HepG2 (cell line): ENCODE results near the gene IL17C. TPM values are rescaled to one million over a fixed set of nuclear protein-coding genes. Genes with fewer than 3 reads are reported as not detected.

Experiments used
- ARID2 ChIP-seq: sonication (generic); formaldehyde crosslinking; IDR thresholded peaks from 2 replicates; pipeline ENCODE4 v1.8.1; 2022; ENCODE audit warnings: mild to moderate bottlenecking, missing genetic modification reagents, borderline replicate concordance
- CCDC6 ChIP-seq: sonication (generic); formaldehyde crosslinking; IDR thresholded peaks from 2 replicates; pipeline ENCODE4 v1.8.1; 2022; ENCODE audit warnings: mild to moderate bottlenecking, missing genetic modification reagents, moderate library complexity
- ELF1 ChIP-seq: sonication (generic); formaldehyde crosslinking; IDR thresholded peaks from 2 replicates; pipeline ENCODE4 v1.4.0; 2020; ENCODE audit warnings: missing genetic modification reagents
- FOXP1 ChIP-seq, 2 experiments: fragments of 450-650 bp in 1 of 2; IDR thresholded peaks; 2 replicates each; pipeline ENCODE4 v1.6.1; 2017 to 2018; ENCODE audit warnings: antibody characterized with exemption in 1 of 2
- FUBP1 ChIP-seq: sonication (generic); formaldehyde crosslinking; IDR thresholded peaks from 2 replicates; pipeline ENCODE4 v1.5.1; 2020; ENCODE audit warnings: missing genetic modification reagents, mild to moderate bottlenecking, borderline replicate concordance
- ISL2 ChIP-seq: sonication (generic); formaldehyde crosslinking; IDR thresholded peaks from 2 replicates; pipeline ENCODE4 v1.5.0; 2020; ENCODE audit warnings: missing genetic modification reagents
- MAFF ChIP-seq: IDR thresholded peaks from 2 replicates; pipeline ENCODE4 v1.6.1; 2011; ENCODE audit warnings: low read depth, low read length, improper control_type of control experiment
- MED13 ChIP-seq: sonication (generic); formaldehyde crosslinking; IDR thresholded peaks from 2 replicates; pipeline ENCODE4 v1.5.0; 2020; ENCODE audit warnings: missing genetic modification reagents
- MZF1 ChIP-seq: sonication (generic); formaldehyde crosslinking; IDR thresholded peaks from 2 replicates; pipeline ENCODE4 v1.8.1; 2023; ENCODE audit warnings: mild to moderate bottlenecking, missing genetic modification reagents, borderline replicate concordance
- PCBP2 ChIP-seq: fragments of 200-400 bp; formaldehyde crosslinking; optimal IDR thresholded peaks from 2 replicates; pipeline ENCODE3; 2018; ENCODE audit warnings: low read length, low read depth; ENCODE audit not compliant: poor library complexity, severe bottlenecking
- RBM22 ChIP-seq: fragments of 200-400 bp; formaldehyde crosslinking; optimal IDR thresholded peaks from 2 replicates; pipeline ENCODE3; 2017; ENCODE audit warnings: mild to moderate bottlenecking, low read length, moderate library complexity
- SALL2 ChIP-seq: sonication (generic); formaldehyde crosslinking; IDR thresholded peaks from 2 replicates; pipeline ENCODE4 v1.8.1; 2023; ENCODE audit warnings: mild to moderate bottlenecking, missing genetic modification reagents, inconsistent platforms
- SNAI1 ChIP-seq: sonication (generic); formaldehyde crosslinking; IDR thresholded peaks from 2 replicates; pipeline ENCODE4 v1.5.0; 2020; ENCODE audit warnings: mild to moderate bottlenecking, missing genetic modification reagents, borderline replicate concordance
- TCF7 ChIP-seq: sonication (generic); IDR thresholded peaks from 2 replicates; pipeline ENCODE4 v1.6.1; 2016; ENCODE audit warnings: antibody characterized with exemption, low read depth
- ZBTB7B ChIP-seq: sonication (generic); formaldehyde crosslinking; IDR thresholded peaks from 2 replicates; pipeline ENCODE4 v1.4.0; 2020; ENCODE audit warnings: missing genetic modification reagents
- ZFP36L2 ChIP-seq: sonication (generic); formaldehyde crosslinking; IDR thresholded peaks from 2 replicates; pipeline ENCODE4 v1.4.0; 2020; ENCODE audit warnings: missing genetic modification reagents
- ZKSCAN1 ChIP-seq: fragments of 150-350 bp; IDR thresholded peaks from 2 replicates; pipeline ENCODE4 v1.6.1; 2014; ENCODE audit warnings: low read length
- ZMYM4 ChIP-seq: sonication (generic); formaldehyde crosslinking; IDR thresholded peaks from 2 replicates; pipeline ENCODE4 v1.8.1; 2023; ENCODE audit warnings: mild to moderate bottlenecking, missing genetic modification reagents
- ZNF281 ChIP-seq: sonication (generic); formaldehyde crosslinking; IDR thresholded peaks from 2 replicates; pipeline ENCODE4 v1.4.0; 2020; ENCODE audit warnings: missing genetic modification reagents, borderline replicate concordance
- ZNF703 ChIP-seq: sonication (generic); formaldehyde crosslinking; IDR thresholded peaks from 2 replicates; pipeline ENCODE4 v1.5.1; 2020; ENCODE audit warnings: missing genetic modification reagents, mild to moderate bottlenecking, moderate library complexity, borderline replicate concordance
- polyA plus RNA-seq, 8 experiments: library from polyadenylated mRNA; depleted of rRNA in 3 of 8; stranded (reverse) in 7 of 8; unstranded in 1 of 8; fragments of >200 nt; fragmentation: Illumina TruSeq in 4 of 8; extraction: Trizol in 4 of 8; gene quantifications; 2 replicates each; pipeline versions ENCODE4 v1.2.1 to v1.2.3, GENCODE V29; 2011 to 2016; ENCODE audit warnings: low read depth in 4 of 8, missing spikeins in 1 of 8, mixed read lengths in 1 of 8; ENCODE audit not compliant: insufficient read depth in 1 of 8
- total RNA-seq, 5 experiments: library from RNA; depleted of rRNA; stranded (reverse); fragments of >200 nt; fragmentation: Illumina TruSeq; extraction: Trizol; gene quantifications; 2 replicates each; pipeline ENCODE4 v1.2.3, GENCODE V29; 2016; ENCODE audit warnings: low read depth in 1 of 5
- TF ChIP-seq, protein P1 (sequence below): fragments of 450-650 bp; IDR thresholded peaks from 2 replicates; pipeline ENCODE4 v1.6.1; 2016
- TF ChIP-seq, protein P2 (sequence below): sonication (generic); formaldehyde crosslinking; IDR thresholded peaks from 2 replicates; pipeline ENCODE4 v1.5.0; 2020; ENCODE audit warnings: missing genetic modification reagents

IL17C gene
- total and polyA plus RNA-seq, 2 of the 13 experiments (the other 11 are each of a cell fraction or from before 2014, with no cell fraction given): not detected

GRCh38 chr16:88597856-88598491, 40.4 kb upstream of the IL17C start (continued):
- TF ChIP-seq FUBP1 (CRISPR knock-in tag): no peak
- TF ChIP-seq FOXP1 (IDR thresholded peaks at IDR 0.05): no peak
- no peak for TF ChIP-seq FOXP1 (CRISPR knock-in tag; IDR thresholded peaks at IDR 0.05)
- TF ChIP-seq, protein P1, sequence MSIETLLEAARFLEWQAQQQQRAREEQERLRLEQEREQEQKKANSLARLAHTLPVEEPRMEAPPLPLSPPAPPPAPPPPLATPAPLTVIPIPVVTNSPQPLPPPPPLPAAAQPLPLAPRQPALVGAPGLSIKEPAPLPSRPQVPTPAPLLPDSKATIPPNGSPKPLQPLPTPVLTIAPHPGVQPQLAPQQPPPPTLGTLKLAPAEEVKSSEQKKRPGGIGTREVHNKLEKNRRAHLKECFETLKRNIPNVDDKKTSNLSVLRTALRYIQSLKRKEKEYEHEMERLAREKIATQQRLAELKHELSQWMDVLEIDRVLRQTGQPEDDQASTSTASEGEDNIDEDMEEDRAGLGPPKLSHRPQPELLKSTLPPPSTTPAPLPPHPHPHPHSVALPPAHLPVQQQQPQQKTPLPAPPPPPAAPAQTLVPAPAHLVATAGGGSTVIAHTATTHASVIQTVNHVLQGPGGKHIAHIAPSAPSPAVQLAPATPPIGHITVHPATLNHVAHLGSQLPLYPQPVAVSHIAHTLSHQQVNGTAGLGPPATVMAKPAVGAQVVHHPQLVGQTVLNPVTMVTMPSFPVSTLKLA: no peak
- peak; percentile 53; the same call in 1 of the 2 replicates for TF ChIP-seq ISL2
- no peak for TF ChIP-seq MZF1 (CRISPR knock-in tag)
- no peak for TF ChIP-seq SNAI1 (CRISPR knock-in tag)
- no peak for TF ChIP-seq SALL2
- no peak for TF ChIP-seq ZMYM4 (CRISPR knock-in tag)
- no peak for TF ChIP-seq ELF1 (CRISPR knock-in tag)
- TF ChIP-seq PCBP2: no peak
- no peak for TF ChIP-seq ZFP36L2 (CRISPR knock-in tag)
- no peak for TF ChIP-seq ZNF703
- TF ChIP-seq, protein P2, sequence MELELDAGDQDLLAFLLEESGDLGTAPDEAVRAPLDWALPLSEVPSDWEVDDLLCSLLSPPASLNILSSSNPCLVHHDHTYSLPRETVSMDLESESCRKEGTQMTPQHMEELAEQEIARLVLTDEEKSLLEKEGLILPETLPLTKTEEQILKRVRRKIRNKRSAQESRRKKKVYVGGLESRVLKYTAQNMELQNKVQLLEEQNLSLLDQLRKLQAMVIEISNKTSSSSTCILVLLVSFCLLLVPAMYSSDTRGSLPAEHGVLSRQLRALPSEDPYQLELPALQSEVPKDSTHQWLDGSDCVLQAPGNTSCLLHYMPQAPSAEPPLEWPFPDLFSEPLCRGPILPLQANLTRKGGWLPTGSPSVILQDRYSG (CRISPR knock-in tag): no peak
- no peak for TF ChIP-seq RBM22
- no peak for TF ChIP-seq MAFF
- TF ChIP-seq MED13: no peak
- TF ChIP-seq ZNF281: peak; percentile 89
- TF ChIP-seq TCF7: no peak
- TF ChIP-seq CCDC6: no peak
- TF ChIP-seq ARID2: no peak
- TF ChIP-seq ZKSCAN1: no peak
- TF ChIP-seq ZBTB7B (CRISPR knock-in tag): peak; percentile 80; the same call in 1 of the 2 replicates
